IMR-90 (cell line): ENCODE measurements around the gene MCTP1. TPM values are rescaled to one million over a fixed set of nuclear protein-coding genes. Genes with fewer than 3 reads are reported as not detected.

ENCODE experiments used
- ATAC-seq: fragments of 200-7000 bp; cut with Tn5 transposase; 2 replicates; pipeline ENCODE4 v1.9.1; 2020; ENCODE audit warnings: low read depth, mild to moderate bottlenecking, moderate library complexity
- BruUV-seq: library from RNA; stranded (reverse); fragments of 400-500 nt; replicated peaks from 2 replicates; lab custom pipeline; 2021; lab: Mats Ljungman, UMichigan
- CTCF ChIA-PET: fragments of 300-600 bp; formaldehyde crosslinking; extraction: SDS; loops from one replicate; lab custom pipeline; 2021; ENCODE audit warnings: antibody characterized with exemption; lab: Yijun Ruan, JAX
- POLR2A ChIA-PET: fragments of 300-600 bp; sonication (Branson Sonifier 250); formaldehyde crosslinking; loops from one replicate; lab custom pipeline; 2022; ENCODE audit warnings: antibody characterized with exemption; ENCODE audit not compliant: unreplicated experiment; lab: Charles Lee
- DNase-seq: peaks from one replicate; pipeline ENCODE4 v3.0.0; 2013
- H2AFZ ChIP-seq: replicated peaks from 2 replicates; pipeline ENCODE3; 2013; ENCODE audit warnings: low read length, mild to moderate bottlenecking; ENCODE audit not compliant: poor library complexity
- H2AK5ac ChIP-seq: 2 replicates; pipeline ENCODE4 v1.6.1; 2013; ENCODE audit warnings: low read depth, low read length, inconsistent platforms
- H2AK9ac ChIP-seq: replicated peaks from 2 replicates; pipeline ENCODE3; 2013; ENCODE audit warnings: mild to moderate bottlenecking, low read depth, low read length, moderate library complexity; ENCODE audit not compliant: poor library complexity
- H2BK120ac ChIP-seq: 2 replicates; pipeline ENCODE4 v1.6.1; 2013; ENCODE audit warnings: low read depth, low read length, inconsistent platforms
- H2BK15ac ChIP-seq: 3 replicates; pipeline ENCODE4 v1.6.1; 2013; ENCODE audit warnings: low read depth, low read length, inconsistent platforms
- H2BK20ac ChIP-seq: 2 replicates; pipeline ENCODE4 v1.6.1; 2013; ENCODE audit warnings: low read depth, mild to moderate bottlenecking, inconsistent platforms, low read length, moderate library complexity
- H2BK5ac ChIP-seq: 2 replicates; pipeline ENCODE4 v1.6.1; 2013; ENCODE audit warnings: mild to moderate bottlenecking, low read depth, low read length, inconsistent platforms; ENCODE audit not compliant: poor library complexity, severe bottlenecking
- H3K14ac ChIP-seq: replicated peaks from 2 replicates; pipeline ENCODE4 v1.6.1; 2013; ENCODE audit warnings: low read depth, low read length, inconsistent platforms
- H3K18ac ChIP-seq: 2 replicates; pipeline ENCODE4 v1.6.1; 2013; ENCODE audit warnings: low read depth, low read length, control low read depth
- H3K23ac ChIP-seq: 2 replicates; pipeline ENCODE4 v1.6.1; 2013; ENCODE audit warnings: low read depth, low read length, inconsistent platforms
- H3K27ac ChIP-seq: 2 replicates; pipeline ENCODE4 v1.5.1; 2013; ENCODE audit warnings: mild to moderate bottlenecking, control low read depth, low read length; ENCODE audit not compliant: insufficient read depth
- H3K27me3 ChIP-seq: 2 replicates; pipeline ENCODE4 v1.6.1; 2013; ENCODE audit warnings: low read length; ENCODE audit not compliant: control insufficient read depth, insufficient read depth
- H3K36me3 ChIP-seq: 2 replicates; pipeline ENCODE4 v1.6.1; 2013; ENCODE audit warnings: low read length, mixed read lengths; ENCODE audit not compliant: control insufficient read depth, insufficient read depth
- H3K4ac ChIP-seq: 2 replicates; pipeline ENCODE4 v1.6.1; 2013; ENCODE audit warnings: low read depth, low read length, inconsistent platforms
- H3K4me1 ChIP-seq: 2 replicates; pipeline ENCODE4 v1.6.1; 2013; ENCODE audit warnings: low read length, mixed read lengths; ENCODE audit not compliant: control insufficient read depth, insufficient read depth
- H3K4me2 ChIP-seq: 2 replicates; pipeline ENCODE4 v1.6.1; 2013; ENCODE audit warnings: low read depth, mild to moderate bottlenecking, control low read depth, low read length, moderate library complexity
- H3K4me3 ChIP-seq: 2 replicates; pipeline ENCODE4 v1.5.1; 2013; ENCODE audit warnings: low read depth, mild to moderate bottlenecking, control low read depth, low read length, moderate library complexity; ENCODE audit not compliant: insufficient read depth
- H3K56ac ChIP-seq: 2 replicates; pipeline ENCODE4 v1.6.1; 2013; ENCODE audit warnings: low read length, inconsistent platforms; ENCODE audit not compliant: insufficient read depth; ENCODE audit errors: extremely low read depth
- H3K79me1 ChIP-seq, 2 experiments: 2 replicates each; pipeline ENCODE4 v1.6.1; 2013; ENCODE audit warnings: low read length in 2 of 2, inconsistent platforms in 1 of 2, low read depth in 1 of 2
- H3K9ac ChIP-seq: 2 replicates; pipeline ENCODE4 v1.6.1; 2013; ENCODE audit warnings: low read depth, low read length, control low read depth
- H3K9me1 ChIP-seq: 2 replicates; pipeline ENCODE4 v1.6.1; 2013; ENCODE audit warnings: low read length, inconsistent platforms; ENCODE audit not compliant: insufficient read depth
- H3K9me3 ChIP-seq: 2 replicates; pipeline ENCODE4 v1.6.1; 2013; ENCODE audit warnings: low read length; ENCODE audit not compliant: control insufficient read depth, insufficient read depth
- H4K20me1 ChIP-seq: 2 replicates; pipeline ENCODE4 v1.6.1; 2013; ENCODE audit warnings: low read length, inconsistent platforms; ENCODE audit not compliant: insufficient read depth
- H4K5ac ChIP-seq: 2 replicates; pipeline ENCODE4 v1.6.1; 2013; ENCODE audit warnings: mild to moderate bottlenecking, low read depth, low read length, control low read depth
- H4K8ac ChIP-seq, 2 experiments: 2 replicates each; pipeline ENCODE4 v1.6.1; 2013; ENCODE audit warnings: low read depth in 2 of 2, low read length in 2 of 2, control low read depth in 1 of 2, inconsistent platforms in 1 of 2
- H4K91ac ChIP-seq: 2 replicates; pipeline ENCODE4 v1.6.1; 2013; ENCODE audit warnings: low read depth, low read length, inconsistent platforms; ENCODE audit not compliant: insufficient read depth
- MAZ ChIP-seq: IDR thresholded peaks from 2 replicates; pipeline ENCODE4 v1.6.1; 2012; ENCODE audit warnings: low read depth, mild to moderate bottlenecking, low read length, improper control_type of control experiment, moderate library complexity, borderline replicate concordance
- POLR2A ChIP-seq: IDR thresholded peaks from 2 replicates; pipeline ENCODE4 v1.6.1; 2012; ENCODE audit warnings: mild to moderate bottlenecking, low read depth, low read length
- RFX5 ChIP-seq: IDR thresholded peaks from 2 replicates; pipeline ENCODE4 v1.8.0; 2012; ENCODE audit warnings: low read depth, mild to moderate bottlenecking, low read length, moderate library complexity
- WGBS, 2 experiments: methylation state at CpG; one replicate each; pipeline versions ENCODE4 v1.1.5 to v1.1.7; 2013; ENCODE audit warnings: missing lambda C conversion rate in 2 of 2; ENCODE audit not compliant: insufficient read length in 1 of 2; ENCODE audit errors: extremely low coverage in 2 of 2; 5-methylcytosine and 5-hydroxymethylcytosine counted together
- dilution Hi-C: fragments of 300-500 bp; cut with HindIII; formaldehyde crosslinking; loops from one replicate; pipeline ENCODE4 v1.14.3; 2018; ENCODE audit warnings: low sequenced_read_pairs; ENCODE audit not compliant: unreplicated experiment
- in situ Hi-C: fragments of 300-500 bp; cut with MboI; formaldehyde crosslinking; loops from 3 replicates; pipeline ENCODE4 v1.14.3; 2019; ENCODE audit warnings: low sequenced_read_pairs, inconsistent platforms, mixed read lengths
- intact Hi-C: fragments of 100-400 bp; cut with micrococcal nuclease; formaldehyde crosslinking; loops from 2 replicates; pipeline ENCODE4 v1.10.0; 2022
- polyA plus RNA-seq, 3 experiments: library from polyadenylated mRNA; depleted of rRNA; stranded (reverse); fragments of >200 nt; gene quantifications; 2 replicates each; pipeline ENCODE4 v1.2.3, GENCODE V29; 2012; ENCODE audit warnings: low replicate concordance in 1 of 3
- total RNA-seq: library from RNA; depleted of rRNA; stranded (reverse); fragments of >200 nt; gene quantifications from 2 replicates; pipeline ENCODE4 v1.2.3, GENCODE V29; 2012

Gene MCTP1
- total and polyA plus RNA-seq, 2 of the 4 experiments (the other 2 are of a cell fraction): 0.21 TPM; not detected in 1

- no TSS peak for BruUV-seq
- ChIA-PET POLR2A (no interaction called here), CTCF (no interaction called here)
- intact Hi-C loops: no loop called here
- Histone ChIP-seq H3K4me3 (no peak overlapping the region), H2BK120ac (no peak overlapping the region), H2AFZ (no peak overlapping the region), H3K9ac (no peak overlapping the region), H4K91ac (no peak overlapping the region), H3K23ac (no peak overlapping the region), H3K9me1 (no peaks in the 10 kb centered on the region; the same call in 1 of the 2 replicates), H3K27me3 (no peaks in the 10 kb centered on the region), H2BK5ac (no peak overlapping the region), H2BK20ac (no peak overlapping the region), H3K4me2 (no peak overlapping the region), H3K18ac (no peak overlapping the region), H3K56ac (no peak overlapping the region), H3K36me3 (no peaks in the 10 kb centered on the region), H3K79me1 (no peaks in the 10 kb centered on the region), H4K20me1 (no peaks in the 10 kb centered on the region), H3K4ac (no peak overlapping the region), H3K14ac (no peak overlapping the region), H2BK15ac (no peak overlapping the region), H3K27ac (no peak overlapping the region), H2AK5ac (no peak overlapping the region), H4K8ac (no peak overlapping the region), H3K9me3 (no peaks in the 10 kb centered on the region), H2AK9ac (no peak overlapping the region), H4K5ac (no peak overlapping the region), H3K4me1 (0 out of 2 replicates have a peak, but pooled peaks cover 1% of the 10 kb centered on the region)
- ATAC-seq (no peak), DNase-seq (no peak)
- no peak for TF ChIP-seq POLR2A
- TF ChIP-seq MAZ: no peak
- TF ChIP-seq RFX5: no peak
- WGBS, 2 experiments: no CpG with 5 or more reads among the region's 3 CpGs
- in situ Hi-C loops: no loop called here
- dilution Hi-C loops: no loop called here
Measured at GRCh38 chr5:94715768-94716167, 569.1 kb downstream of the MCTP1 start.
